HG02973 (cell line): Measurements from ENCODE around the gene MCAM.

ENCODE experiments used
- ATAC-seq: cut with Tn5 transposase; IDR thresholded peaks from one replicate; pipeline ENCODE4 v1.9.1; 2021; ENCODE audit warnings: moderate library complexity; ENCODE audit not compliant: unreplicated experiment

Gene MCAM

DNA sequence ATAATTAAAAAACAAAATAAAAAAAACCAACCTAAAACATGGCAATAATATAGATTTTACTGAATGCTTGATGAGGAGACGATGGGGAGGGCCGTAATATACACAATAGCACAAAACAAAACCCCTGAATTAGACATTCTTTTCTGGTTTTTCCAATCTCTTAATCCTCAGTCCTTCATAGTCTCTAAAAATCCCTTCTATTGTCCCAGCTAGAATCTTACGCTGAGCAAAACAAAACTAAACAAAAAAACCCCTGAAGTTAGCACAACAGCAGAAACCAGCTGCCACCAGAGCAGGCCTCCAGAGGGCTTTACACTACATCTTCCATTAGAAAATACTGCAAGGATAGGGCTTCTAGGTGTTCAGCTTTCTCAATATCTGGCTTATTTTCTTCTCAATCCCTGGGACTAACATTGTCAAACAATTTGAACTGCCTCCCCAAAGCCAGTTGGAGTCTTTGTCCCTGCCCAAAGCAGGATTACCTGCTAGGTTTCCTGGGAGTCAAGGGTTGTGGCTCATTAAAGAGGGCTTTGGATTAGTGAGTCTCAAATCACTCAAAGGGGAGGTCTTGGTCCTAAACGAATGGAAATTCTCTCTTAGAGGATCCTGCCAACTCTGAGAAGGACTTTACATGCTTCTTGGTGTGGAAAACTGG, 15.3 kb upstream of the MCAM start:
- ATAC-seq, result no peak

- no peak for ATAC-seq
Measured at GRCh38 chr11:119330237-119330636, 13.3 kb upstream of the MCAM start.

DNA sequence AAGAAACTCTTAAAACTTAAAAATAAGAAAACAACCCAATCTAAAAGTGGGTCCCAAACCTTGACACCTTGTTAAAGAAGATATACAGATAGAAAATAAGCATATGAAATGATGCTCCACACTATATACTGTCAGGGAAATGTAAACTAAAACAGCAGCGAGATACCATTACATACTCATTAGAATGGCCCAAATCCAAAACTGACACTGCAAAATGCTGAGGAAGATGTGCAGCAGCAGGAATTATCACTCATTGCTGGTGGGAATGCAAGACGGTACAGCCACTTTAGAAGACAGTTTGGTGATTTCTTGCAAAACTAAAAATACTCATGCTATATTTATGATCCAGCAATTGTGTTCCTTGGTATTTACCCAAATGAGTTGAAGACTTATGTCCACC, 12.4 kb upstream of the MCAM start:
- no peak for ATAC-seq

- no peak for ATAC-seq
Measured at GRCh38 chr11:119324189-119324588, 7.3 kb upstream of the MCAM start.

DNA sequence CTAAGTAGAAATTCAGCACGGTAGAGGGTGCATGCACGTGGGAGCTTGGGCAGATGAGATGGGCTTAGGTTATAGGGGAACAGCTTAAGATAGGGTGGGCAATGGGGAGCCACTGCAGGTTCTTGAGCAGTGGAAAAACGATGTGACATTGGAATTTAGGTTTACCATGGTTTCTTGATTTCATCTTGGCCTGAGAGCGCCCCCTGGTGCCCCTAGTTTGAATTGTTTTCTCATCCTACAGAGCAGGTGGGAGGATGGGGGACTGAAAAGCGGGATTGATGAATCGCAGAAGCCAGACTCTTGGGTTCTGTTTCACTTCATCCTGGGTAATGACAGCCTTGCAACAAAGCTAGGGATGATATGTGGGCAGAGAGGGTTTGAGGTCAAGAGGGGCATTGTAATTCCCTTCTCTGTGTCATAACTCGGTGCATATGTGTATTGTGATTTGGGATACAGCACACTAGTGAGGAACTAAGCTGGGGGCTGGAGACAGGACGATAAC, 6.7 kb upstream of the MCAM start:
- no peak for ATAC-seq

- ATAC-seq, result no peak
Measured at GRCh38 chr11:119322921-119323531, 6.1 kb upstream of the MCAM start.

GRCh38 chr11:119322360-119322739, 5.4 kb upstream of the MCAM start:
- no peak for ATAC-seq

DNA sequence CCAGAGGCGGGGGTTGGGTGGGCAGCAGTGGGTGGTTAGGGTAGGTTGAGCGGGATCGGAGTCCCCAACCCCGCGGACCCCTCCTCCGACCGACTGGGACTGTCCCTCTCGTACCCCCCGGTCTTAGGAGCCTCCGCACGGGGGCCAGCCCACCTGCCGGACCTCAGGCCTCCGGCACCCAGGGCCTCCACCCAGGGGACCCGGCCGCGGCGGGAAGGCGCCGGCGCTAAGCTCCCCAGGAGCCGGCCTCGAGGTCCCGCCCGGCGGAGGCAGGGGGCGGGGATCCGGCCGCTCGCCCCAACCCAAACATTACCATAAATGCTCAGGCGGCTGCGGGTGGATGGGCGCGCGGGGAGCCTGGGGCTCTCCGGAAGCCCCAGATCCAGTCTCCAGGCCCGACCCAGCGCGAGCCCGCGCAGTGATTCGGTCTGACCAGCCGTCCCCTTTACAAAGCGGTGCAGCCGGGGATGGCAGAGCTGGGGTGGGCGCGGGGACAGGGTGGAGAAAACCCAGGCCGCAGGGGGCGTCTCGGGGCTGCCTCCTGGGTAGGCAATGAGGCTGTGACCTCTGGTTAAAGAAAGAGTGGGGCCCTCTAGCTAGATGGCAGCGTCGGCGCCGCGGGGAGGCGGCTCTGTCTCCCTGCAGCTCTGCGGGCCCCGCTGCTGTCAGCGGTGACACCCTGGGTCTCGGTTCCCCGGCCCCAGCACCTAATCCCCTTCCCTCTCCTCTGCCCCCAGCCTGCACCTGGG, 4.0 kb upstream of the MCAM start:
- ATAC-seq, result peak; percentile 41

GRCh38 chr11:119320240-119320775, 3.4 kb upstream of the MCAM start:
- no peak for ATAC-seq

DNA sequence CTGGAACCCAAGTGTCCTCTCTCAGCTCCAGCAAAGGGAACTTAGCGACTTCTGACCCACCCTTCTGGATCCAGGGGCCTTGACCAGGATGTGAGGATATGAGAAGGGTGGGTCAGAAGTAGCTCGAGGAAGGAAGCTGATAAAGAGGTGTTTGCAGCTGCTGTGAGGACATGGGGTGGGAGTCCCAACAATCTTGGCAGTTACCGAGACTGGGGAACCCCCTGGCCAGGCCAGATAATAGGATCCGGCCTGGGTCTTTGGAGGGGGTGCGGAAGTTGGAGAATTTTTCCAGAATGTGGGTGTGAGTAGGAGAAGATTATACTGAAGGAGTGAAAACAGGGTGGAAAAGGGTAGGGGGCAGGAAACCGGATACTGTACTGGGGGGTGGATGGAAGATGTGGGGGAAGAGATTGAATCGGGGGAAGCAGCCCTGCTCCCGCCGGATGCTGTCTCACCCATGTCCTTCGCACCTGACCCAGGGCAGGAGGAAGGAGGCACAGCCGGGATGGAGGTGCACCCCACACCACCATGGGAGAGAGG, 2.8 kb upstream of the MCAM start:
- ATAC-seq, result no peak

GRCh38 chr11:119319136-119319699, 2.3 kb upstream of the MCAM start:
- no peak for ATAC-seq

GRCh38 chr11:119318240-119319135, 1.6 kb upstream of the MCAM start:
- no peak for ATAC-seq

- no peak for ATAC-seq
Measured at GRCh38 chr11:119317592-119318239, 786 bp upstream of the MCAM start.

GRCh38 chr11:119316016-119316728, 758 bp downstream of the MCAM start:
- ATAC-seq, result no peak

DNA sequence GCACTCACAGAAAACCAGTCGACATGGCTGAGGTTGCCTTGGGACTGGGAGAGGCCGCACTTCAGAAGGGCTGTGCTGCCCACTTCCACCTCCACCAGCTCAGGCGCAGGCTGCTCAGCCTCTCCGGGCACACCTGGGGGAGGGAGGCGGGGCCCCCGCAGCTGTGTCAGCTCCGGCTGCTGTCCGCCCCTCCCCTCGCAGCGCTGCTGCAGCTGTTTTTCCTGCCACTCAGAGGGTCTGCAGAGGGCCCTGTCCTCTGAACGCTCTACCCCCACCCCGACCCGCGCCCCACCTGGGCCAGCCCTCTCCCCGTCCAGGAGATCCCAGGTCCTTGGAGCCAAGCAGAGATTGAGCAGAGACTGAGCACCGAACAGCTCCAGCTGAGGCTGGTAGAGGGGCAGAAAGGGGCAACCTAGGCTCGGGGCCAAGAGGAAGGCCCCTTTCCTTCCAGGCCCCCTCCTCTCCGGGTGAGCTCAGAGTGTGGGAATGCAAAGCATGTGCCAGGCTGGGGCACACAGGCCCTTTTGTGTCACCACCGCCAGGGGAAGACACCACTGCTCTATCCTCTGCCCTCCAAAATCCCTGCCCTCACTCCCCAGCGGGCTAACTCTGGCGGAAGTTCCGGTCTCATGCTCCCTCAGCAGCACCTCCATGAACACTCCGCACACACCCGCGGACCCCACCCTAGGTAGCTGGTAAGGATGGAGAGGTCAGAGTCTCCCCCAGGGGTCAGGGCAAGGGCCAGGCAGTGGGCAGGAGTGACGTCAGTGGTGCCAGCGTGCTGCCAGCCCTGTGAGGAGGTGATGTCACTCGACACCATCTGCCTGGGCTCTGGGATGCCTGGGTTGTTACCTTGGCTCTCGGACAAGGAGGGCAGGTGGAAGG, 1.6 kb downstream of the MCAM start:
- ATAC-seq, result no peak

DNA sequence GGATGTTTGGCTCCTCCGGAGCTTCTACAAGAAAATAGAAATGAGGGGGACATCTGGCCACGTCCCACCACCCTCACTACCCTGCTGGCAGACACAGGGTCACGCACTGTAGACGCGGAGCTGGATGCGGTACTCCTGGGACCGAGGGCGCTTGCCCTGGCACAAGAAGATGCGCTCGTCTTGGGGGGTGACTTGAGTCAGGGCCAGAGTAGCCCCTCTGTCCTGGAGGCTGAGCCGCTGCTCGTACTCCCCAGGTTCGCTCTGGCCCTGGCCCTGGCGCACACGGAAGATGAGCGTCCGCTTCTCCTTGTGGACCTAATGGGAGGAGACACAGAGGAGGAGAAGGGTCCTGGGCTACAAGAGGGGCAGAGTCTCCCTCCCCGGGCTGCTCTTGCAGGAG, 2.2 kb downstream of the MCAM start:
- no peak for ATAC-seq

- ATAC-seq, result no peak
Measured at GRCh38 chr11:119310682-119311052, 6.3 kb downstream of the MCAM start.
